Measurements from ENCODE around the gene SRRD.
"Not testable (repeated sequence)": the region's sequence is repeated elsewhere in the genome, so short reads cannot be mapped to it uniquely, and the experiment has no call there.

SRRD gene

GRCh38 chr22:26483439-26484359, at the start of gene SRRD, which contains the start of gene HPS4:
Gene SRRD, plus strand, starts transcription at chr22:26483877. Its CDS starts 14 bp downstream, at chr22:26483891.
Gene HPS4, minus strand, starts transcription at chr22:26483783. Its CDS starts 2,021 bp downstream, at chr22:26481762.
- peak; percentile 40 to 91 for DNase-seq

- DNase-seq = no peak
These were observed 48.2 kb upstream of the SRRD start for GRCh38 chr22:26435327-26436093.

- no peak for DNase-seq
These were observed 46.7 kb upstream of the SRRD start for GRCh38 chr22:26436903-26437515.

- no peak for DNase-seq
These were observed 45.8 kb upstream of the SRRD start for GRCh38 chr22:26437694-26438392.

- DNase-seq = not testable (repeated sequence)
These were observed 44.9 kb upstream of the SRRD start for GRCh38 chr22:26438776-26439175.

GRCh38 chr22:26439559-26439958, 44.1 kb upstream of the SRRD start:
- no peak for DNase-seq

- DNase-seq = no peak
These were observed 41.5 kb upstream of the SRRD start for GRCh38 chr22:26442086-26442756.

GRCh38 chr22:26443901-26444690, 39.6 kb upstream of the SRRD start:
- DNase-seq = peak; percentile 42 to 62

GRCh38 chr22:26444777-26445176, 38.9 kb upstream of the SRRD start:
- no peak for DNase-seq

GRCh38 chr22:26445577-26446275, 38.0 kb upstream of the SRRD start:
- DNase-seq = no peak

GRCh38 chr22:26446808-26447515, 36.7 kb upstream of the SRRD start:
- no peak for DNase-seq

GRCh38 chr22:26447584-26448329, 35.9 kb upstream of the SRRD start:
- DNase-seq = no peak

GRCh38 chr22:26448334-26448733, 35.3 kb upstream of the SRRD start:
- DNase-seq = no peak

- no peak for DNase-seq
These were observed 34.7 kb upstream of the SRRD start for GRCh38 chr22:26448941-26449340.

GRCh38 chr22:26450453-26451185, 33.1 kb upstream of the SRRD start:
- no peak for DNase-seq

- DNase-seq = no peak
These were observed 31.3 kb upstream of the SRRD start for GRCh38 chr22:26452236-26453016.

- DNase-seq = no peak
These were observed 30.5 kb upstream of the SRRD start for GRCh38 chr22:26453216-26453615.
